Adrenal gland (tissue), 12 donors: ENCODE results near the gene SH3D19. TPM values are rescaled to one million over a fixed set of nuclear protein-coding genes. Genes with fewer than 3 reads are reported as not detected.

Experiments
- DNase-seq, 7 donors: peaks; one replicate each; pipeline ENCODE4 v3.0.0-alpha.2; 2019 to 2020
- H3K27ac ChIP-seq, 5 donors: fragments of 200-600 bp; sonication (generic) in 4 of 5; 1 replicate in 3 of 5; 2 replicates in 2 of 5; pipeline versions ENCODE4 v1.5.1 to v1.8.0; 2016 to 2020; ENCODE audit warnings: mild to moderate bottlenecking in 1 of 5
- H3K27me3 ChIP-seq: fragments of 200-600 bp; 2 replicates; pipeline ENCODE4 v1.8.0; 2021
- H3K36me3 ChIP-seq, 2 donors: fragments of 200-600 bp; replicated peaks in 1 of 2; 1 replicate in 1 of 2; 2 replicates in 1 of 2; pipeline versions ENCODE4 v1.5.1 to v1.8.0; 2018 to 2022
- H3K4me1 ChIP-seq, 2 donors: fragments of 200-600 bp; replicated peaks in 1 of 2; 1 replicate in 1 of 2; 2 replicates in 1 of 2; pipeline versions ENCODE4 v1.5.1 to v1.8.0; 2018 to 2021
- H3K4me3 ChIP-seq, 4 donors: fragments of 200-600 bp; sonication (generic) in 3 of 4; one replicate each; pipeline ENCODE4 v1.5.1; 2016 to 2018
- H3K9me3 ChIP-seq, 3 donors: fragments of 200-600 bp; sonication (generic) in 1 of 3; replicated peaks in 1 of 3; 1 replicate in 2 of 3; 2 replicates in 1 of 3; pipeline versions ENCODE4 v1.5.1 to v1.8.0; 2016 to 2021
- POLR2A ChIP-seq, 2 donors: fragments of 450-650 bp; IDR thresholded peaks; one replicate each; pipeline ENCODE4 v1.6.1; 2017; ENCODE audit warnings: antibody characterized with exemption in 2 of 2, mild to moderate bottlenecking in 2 of 2, moderate library complexity in 1 of 2
- WGBS, 4 donors: extraction: QIAGEN DNeasy Blood & Tissue Kit in 2 of 4; methylation state at CpG; one replicate each; pipeline versions ENCODE4 v1.1.5 to v1.1.7; 2013 to 2017; 5-methylcytosine and 5-hydroxymethylcytosine counted together
- intact Hi-C, 2 donors: fragments of 100-400 bp; cut with DNase I; formaldehyde crosslinking; loops; one replicate each; pipeline versions ENCODE4 v1.14.1 to v1.15.0; 2022 to 2023
- polyA plus RNA-seq, 3 donors: library from polyadenylated mRNA; stranded (reverse); fragments of 200-250 nt in 2 of 3; fragments of 350-450 nt in 1 of 3; fragmentation: Illumina TruSeq in 1 of 3; extraction: RNeasy Lipid Tissue Mini Kit (QIAGEN cat#74804) in 1 of 3; gene quantifications; one replicate each; pipeline ENCODE4 v1.2.3, GENCODE V29; 2013 to 2014
- total RNA-seq, 9 donors: library from RNA; depleted of rRNA in 4 of 9; stranded (reverse); fragments of >200 nt in 4 of 9; fragments of 120-200 nt in 1 of 9; fragmentation: NEBNext Ultra II Directional in 1 of 9; extraction: Animal tissue kit (Norgen Biotek cat#: 25700) in 1 of 9; gene quantifications; one replicate each; pipeline versions ENCODE4 v1.1.0 to v1.2.4, GENCODE V29; 2013 to 2023
- TF ChIP-seq, protein P1 (sequence below), 6 experiments: fragments of 450-650 bp in 4 of 6; fragments of 200-600 bp in 2 of 6; sonication (generic) in 1 of 6; IDR thresholded peaks; 1 replicate in 5 of 6; 2 replicates in 1 of 6; pipeline versions ENCODE4 v1.5.1 to v1.8.0; 2016 to 2021; ENCODE audit warnings: antibody characterized with exemption in 6 of 6, mild to moderate bottlenecking in 2 of 6, moderate library complexity in 1 of 6
- donor health status: healthy with polysubstance abuse.
- donor health status: Bipolar disorder and iron deficiency.
- donor health status: DM: yes; HTN: yes; CAD: no.
- donor health status: DM: no; HTN: no; CAD: no.
- donor health status: DM: no; HTN: no; CAD: no.
- donor health status: DM: yes; HTN: yes; CAD: no.

SH3D19 gene
- total and polyA plus RNA-seq, 12 donors: 16.6 to 117 (median 40.3) TPM

DNA sequence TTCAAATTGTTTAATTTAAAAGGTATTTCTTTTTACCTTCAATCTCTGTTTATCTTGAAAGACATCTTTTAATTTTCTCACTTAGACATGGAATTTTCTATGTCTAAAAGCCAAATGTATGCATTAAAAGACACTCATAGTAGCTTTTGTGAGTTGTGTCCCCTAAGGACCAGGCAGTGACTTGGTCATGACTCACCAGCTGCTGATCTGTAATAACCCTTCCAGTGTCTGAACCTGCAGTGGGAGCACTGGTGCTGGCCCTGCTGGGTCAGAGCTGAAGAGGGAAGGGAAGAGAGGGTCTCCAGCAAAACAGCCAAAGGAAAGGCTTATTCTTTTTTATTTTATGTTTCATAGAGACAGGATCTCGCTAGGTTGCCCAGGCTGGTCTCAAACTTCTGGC lies 31.1 kb upstream of the SH3D19 start:
- no peak for TF ChIP-seq POLR2A (IDR thresholded peaks at IDR 0.05)
- TF ChIP-seq, protein P1, sequence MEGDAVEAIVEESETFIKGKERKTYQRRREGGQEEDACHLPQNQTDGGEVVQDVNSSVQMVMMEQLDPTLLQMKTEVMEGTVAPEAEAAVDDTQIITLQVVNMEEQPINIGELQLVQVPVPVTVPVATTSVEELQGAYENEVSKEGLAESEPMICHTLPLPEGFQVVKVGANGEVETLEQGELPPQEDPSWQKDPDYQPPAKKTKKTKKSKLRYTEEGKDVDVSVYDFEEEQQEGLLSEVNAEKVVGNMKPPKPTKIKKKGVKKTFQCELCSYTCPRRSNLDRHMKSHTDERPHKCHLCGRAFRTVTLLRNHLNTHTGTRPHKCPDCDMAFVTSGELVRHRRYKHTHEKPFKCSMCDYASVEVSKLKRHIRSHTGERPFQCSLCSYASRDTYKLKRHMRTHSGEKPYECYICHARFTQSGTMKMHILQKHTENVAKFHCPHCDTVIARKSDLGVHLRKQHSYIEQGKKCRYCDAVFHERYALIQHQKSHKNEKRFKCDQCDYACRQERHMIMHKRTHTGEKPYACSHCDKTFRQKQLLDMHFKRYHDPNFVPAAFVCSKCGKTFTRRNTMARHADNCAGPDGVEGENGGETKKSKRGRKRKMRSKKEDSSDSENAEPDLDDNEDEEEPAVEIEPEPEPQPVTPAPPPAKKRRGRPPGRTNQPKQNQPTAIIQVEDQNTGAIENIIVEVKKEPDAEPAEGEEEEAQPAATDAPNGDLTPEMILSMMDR (IDR thresholded peaks at IDR 0.05): no peak
- WGBS, 4 donors: 88 to 94% (median 90%) methylated on average over 1 of the region's 1 CpG
- intact Hi-C loops: no loop called here

DNA sequence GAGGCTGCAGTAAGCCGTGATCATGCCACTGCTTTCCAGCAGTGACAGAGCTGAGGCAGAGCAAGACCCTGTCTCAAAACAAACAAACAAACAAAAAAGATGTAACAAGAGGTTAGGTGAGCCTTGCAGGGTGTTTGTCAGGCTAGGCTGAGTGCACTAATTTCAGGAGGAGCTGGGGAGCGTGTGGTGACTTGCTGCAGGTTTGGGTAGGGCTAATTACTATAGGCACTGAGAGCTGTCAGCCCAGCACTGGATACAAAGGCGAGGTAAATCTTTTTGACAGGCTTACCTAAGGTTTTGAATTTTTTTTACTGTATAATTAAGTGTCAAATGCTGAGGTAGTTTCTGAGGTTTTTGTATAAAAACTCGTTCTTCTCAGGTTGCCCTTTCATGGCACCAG lies 29.8 kb upstream of the SH3D19 start:
- no peak overlapping the region for H3K27ac ChIP-seq
- H3K4me3 ChIP-seq: no peak overlapping the region
- no peak for DNase-seq
- intact Hi-C loops: no loop called here
- H3K4me1 ChIP-seq: no peaks in the 10 kb centered on the region
- H3K9me3 ChIP-seq: no peaks in the 10 kb centered on the region
- no peaks in the 10 kb centered on the region for H3K27me3 ChIP-seq
- no peak for TF ChIP-seq POLR2A (IDR thresholded peaks at IDR 0.05)
- TF ChIP-seq, protein P1 (IDR thresholded peaks at IDR 0.05): no peak
- H3K36me3 ChIP-seq: no peaks in the 10 kb centered on the region
- 74 to 91% (median 83%) methylated on average over 4 of the region's 4 CpGs for WGBS, 4 donors

More for the DNA sequence above, 31.1 kb upstream of the SH3D19 start:
- Histone ChIP-seq H3K27me3 (no peaks in the 10 kb centered on the region), H3K4me3 (no peak overlapping the region), H3K9me3 (no peaks in the 10 kb centered on the region), H3K36me3 (no peaks in the 10 kb centered on the region), H3K27ac (no peak overlapping the region), H3K4me1 (no peaks in the 10 kb centered on the region)
- peak in 3 of 7 donors; percentile 5 to 23 (median 18) for DNase-seq

DNA sequence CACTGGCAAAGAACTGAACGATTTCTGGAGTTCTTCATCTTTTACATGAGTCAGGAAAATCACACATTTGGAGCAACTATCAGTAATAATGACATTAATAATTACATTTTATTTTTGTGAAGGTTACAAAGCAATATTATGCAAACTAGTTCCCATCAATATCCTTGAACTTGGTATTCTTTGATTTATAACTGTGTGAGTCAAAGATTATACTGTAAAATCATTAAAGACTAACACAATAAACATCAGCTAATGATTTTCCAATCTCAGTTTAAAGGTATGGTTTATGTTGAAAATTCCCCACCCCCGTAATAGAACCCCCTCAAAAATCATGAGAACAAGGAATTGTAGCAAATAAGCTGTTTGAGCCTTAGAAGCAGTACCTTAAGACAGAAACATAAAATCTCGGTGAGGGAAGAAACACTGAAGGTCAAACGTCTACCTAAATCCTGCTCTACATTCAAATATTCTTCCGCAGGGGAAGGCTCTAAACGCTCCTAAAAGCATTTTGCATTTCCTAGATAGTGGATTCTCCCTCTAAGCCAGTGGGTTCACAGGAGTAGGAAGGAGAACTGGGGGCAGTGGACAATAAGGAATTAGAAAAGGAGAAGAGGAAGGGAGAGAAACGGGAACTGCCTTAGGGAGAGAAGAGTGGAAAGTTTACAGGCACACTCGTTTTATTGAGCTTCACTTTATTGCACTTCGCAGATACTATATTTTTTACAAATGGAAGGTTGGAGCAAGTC lies 22.3 kb upstream of the SH3D19 start:
- H3K4me1 ChIP-seq: peaks cover 0 to 12% of the 10 kb centered on the region in 2 donors
- H3K4me3 ChIP-seq: no peak overlapping the region
- DNase-seq: no peak
- H3K27ac ChIP-seq: no peak overlapping the region
- WGBS, 4 donors: 60 to 65% (median 61%) methylated on average over 9 of the region's 9 CpGs
- no peaks in the 10 kb centered on the region for H3K27me3 ChIP-seq
- no peaks in the 10 kb centered on the region for H3K9me3 ChIP-seq
- TF ChIP-seq POLR2A (IDR thresholded peaks at IDR 0.05): no peak
- TF ChIP-seq, protein P1 (IDR thresholded peaks at IDR 0.05): no peak
- intact Hi-C loops: no loop called here
- H3K36me3 ChIP-seq: no peaks in the 10 kb centered on the region

DNA sequence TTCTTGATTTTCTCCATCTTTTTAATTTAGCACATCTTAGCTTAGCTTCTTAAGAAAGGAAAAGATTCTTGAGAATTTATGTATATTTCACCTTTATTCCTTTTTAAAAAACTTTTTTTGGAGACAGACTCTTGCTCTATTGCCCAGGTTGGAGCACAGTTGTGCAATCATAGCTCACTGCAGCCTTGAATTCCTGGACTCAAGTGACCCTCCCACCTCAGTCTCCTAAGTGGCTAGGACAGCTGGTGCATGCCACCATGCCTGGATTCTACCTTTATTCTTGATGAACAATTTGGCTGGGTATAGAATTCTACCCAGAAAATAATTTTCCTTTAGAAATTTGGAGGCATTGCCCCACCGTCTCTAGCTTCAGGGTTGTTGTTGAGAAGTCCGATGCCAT lies 19.5 kb upstream of the SH3D19 start:
- Histone ChIP-seq H3K36me3 (no peaks in the 10 kb centered on the region), H3K27ac (no peak overlapping the region), H3K4me1 (peaks cover 0 to 12% of the 10 kb centered on the region in 2 donors), H3K4me3 (no peak overlapping the region), H3K27me3 (no peaks in the 10 kb centered on the region), H3K9me3 (no peaks in the 10 kb centered on the region)
- 92 to 100% (median 98%) methylated on average over 2 of the region's 2 CpGs for WGBS, 4 donors
- DNase-seq: no peak
- intact Hi-C loops: no loop called here
- TF ChIP-seq, protein P1 (IDR thresholded peaks at IDR 0.05): no peak
- no peak for TF ChIP-seq POLR2A (IDR thresholded peaks at IDR 0.05)
